Measurements from ENCODE around the gene WDR90.

Gene WDR90

GRCh38 chr16:692356-693108 is 43.4 kb downstream of the WDR90 start (continued):
- TF ChIP-seq ZNF184 (tag by site-specific recombination; IDR thresholded peaks at IDR 0.05) (no peak), ZNF223 (tag by site-specific recombination; IDR thresholded peaks at IDR 0.05) (no peak), SP3 (tag by site-specific recombination; IDR thresholded peaks at IDR 0.05) (no peak), ZBTB6 (tag by site-specific recombination; IDR thresholded peaks at IDR 0.05) (no peak), KLF1 (tag by site-specific recombination; IDR thresholded peaks at IDR 0.05) (0 out of 2 replicates have a peak, but pooled peaks have one; percentile 13), IKZF3 (tag by site-specific recombination; IDR thresholded peaks at IDR 0.05) (0 out of 2 replicates have a peak, but pooled peaks have one; percentile 23), ZBTB44 (tag by site-specific recombination; IDR thresholded peaks at IDR 0.05) (no peak)

GRCh38 chr16:693364-693763 is 44.2 kb downstream of the WDR90 start:
- Histone ChIP-seq H3K4me1 (ENCODE audit: control insufficient read depth, insufficient read depth, low read length) (no peaks in the 10 kb centered on the region), H3K4me3 (ENCODE audit: low read depth, low read length) (no peak overlapping the region), H3K27ac (ENCODE audit: extremely low read depth, low read depth, low read length) (no peak overlapping the region), H3K9me3 (ENCODE audit: control insufficient read depth, insufficient read depth, low read depth, low read length) (no peaks in the 10 kb centered on the region), H3K36me3 (ENCODE audit: control insufficient read depth in 2 of 2, insufficient read depth in 1 of 2, low read length in 2 of 2) (peaks cover 0 to 9% of the 10 kb centered on the region in 2 experiments; a peak in 1 of 3 replicates)
- no peak for TF ChIP-seq ZNF600 (tag by site-specific recombination; IDR thresholded peaks at IDR 0.05)
- peak; percentile 16; the same call in 1 of the 2 replicates for TF ChIP-seq ZNF223 (tag by site-specific recombination; IDR thresholded peaks at IDR 0.05)
- TF ChIP-seq ZNF610 (tag by site-specific recombination; IDR thresholded peaks at IDR 0.05; ENCODE audit: borderline replicate concordance): no peak
- TF ChIP-seq ZNF561 (tag by site-specific recombination; IDR thresholded peaks at IDR 0.05; ENCODE audit: borderline replicate concordance): no peak
- TF ChIP-seq SCRT2 (tag by site-specific recombination; IDR thresholded peaks at IDR 0.05): no peak
- no peak for TF ChIP-seq ZNF626 (tag by site-specific recombination; IDR thresholded peaks at IDR 0.05)
- peak; percentile 85 for TF ChIP-seq KLF1 (tag by site-specific recombination; IDR thresholded peaks at IDR 0.05)
- peak; percentile 72 for TF ChIP-seq ZBTB8A (tag by site-specific recombination; IDR thresholded peaks at IDR 0.05)
- TF ChIP-seq HOXA7 (CRISPR knock-in tag; IDR thresholded peaks at IDR 0.05; ENCODE audit: borderline replicate concordance): no peak
- ChIA-PET CTCF (no interaction called here), POLR2A (interaction anchor here (0.8 kb wide), 1 partner anchor 57 kb away, joined by 3 read pairs; the partner anchor contains the start of gene METTL26)

GRCh38 chr16:693766-694165 is 44.6 kb downstream of the WDR90 start:
- TF ChIP-seq ZBTB10 (tag by site-specific recombination; IDR thresholded peaks at IDR 0.05) (no peak), KLF1 (tag by site-specific recombination; IDR thresholded peaks at IDR 0.05) (peak; percentile 59; the same call in 1 of the 2 replicates), ZNF555 (tag by site-specific recombination; conservative IDR thresholded peaks at IDR 0.05) (no peak), ZNF157 (tag by site-specific recombination; IDR thresholded peaks at IDR 0.05) (no peak), ZNF626 (tag by site-specific recombination; IDR thresholded peaks at IDR 0.05) (no peak), KLF8 (tag by site-specific recombination; IDR thresholded peaks at IDR 0.05) (peak; percentile 62; the same call in 1 of the 2 replicates), ZNF600 (tag by site-specific recombination; IDR thresholded peaks at IDR 0.05) (no peak), GLI2 (tag by site-specific recombination; IDR thresholded peaks at IDR 0.05; ENCODE audit: borderline replicate concordance, low read depth) (no peak), ZNF112 (tag by site-specific recombination; IDR thresholded peaks at IDR 0.05) (no peak), ZNF658 (tag by site-specific recombination; IDR thresholded peaks at IDR 0.05) (no peak), ZNF19 (tag by site-specific recombination; IDR thresholded peaks at IDR 0.05; ENCODE audit: low read depth) (no peak), PATZ1 (tag by site-specific recombination; IDR thresholded peaks at IDR 0.05) (peak; percentile 13; the same call in 1 of the 2 replicates), ZNF571 (tag by site-specific recombination; IDR thresholded peaks at IDR 0.05) (no peak)
- POLR2A ChIA-PET: interaction anchor here (0.8 kb wide), 1 partner anchor 58 kb away, joined by 3 read pairs; the partner anchor contains the start of gene METTL26
- Histone ChIP-seq H3K4me3 (ENCODE audit: low read depth, low read length) (no peak overlapping the region), H3K27ac (ENCODE audit: extremely low read depth, low read depth, low read length) (no peak overlapping the region), H3K9me3 (ENCODE audit: control insufficient read depth, insufficient read depth, low read depth, low read length) (no peaks in the 10 kb centered on the region), H3K36me3 (ENCODE audit: control insufficient read depth in 2 of 2, insufficient read depth in 1 of 2, low read length in 2 of 2) (peaks cover 0 to 6% of the 10 kb centered on the region in 2 experiments; a peak in 1 of 3 replicates), H3K4me1 (ENCODE audit: control insufficient read depth, insufficient read depth, low read length) (no peaks in the 10 kb centered on the region)
- CTCF ChIA-PET: no interaction called here

Measured in HEK293 (cell line).